DOHH2 (cell line): ENCODE results near the gene MAP2.

Source experiments
- CTCF ChIP-seq: fragments of 200-600 bp; sonication (generic); IDR thresholded peaks from one replicate; pipeline ENCODE4 v1.5.1; 2014; ENCODE audit warnings: antibody characterized with exemption, mild to moderate bottlenecking, low read depth, low read length; ENCODE audit not compliant: poor library complexity, severe bottlenecking
- EZH2phosphoT487 ChIP-seq: fragments of 200-600 bp; sonication (generic); IDR thresholded peaks from 2 replicates; pipeline ENCODE4 v1.6.1; 2017; ENCODE audit warnings: borderline replicate concordance, mild to moderate bottlenecking, antibody characterized with exemption, low read length, moderate library complexity, mixed read lengths

GRCh38 chr2:209411718-209412117, 12.1 kb upstream of the MAP2 start:
- TF ChIP-seq CTCF (no peak), EZH2phosphoT487 (no peak)
